Fibroblast of villous mesenchyme (primary cell): Measurements from ENCODE around the gene FGF14. TPM values are rescaled to one million over a fixed set of nuclear protein-coding genes. Genes with fewer than 3 reads are reported as not detected.
A peak's percentile ranks its signal among the peaks of the same experiment; 100 is the strongest.

ENCODE experiments used
- DNase-seq: peaks from one replicate; pipeline ENCODE4 v3.0.0-alpha.2; 2010; ENCODE audit warnings: low read depth
- H3K4me3 ChIP-seq: 2 replicates; pipeline ENCODE4 v1.5.1; 2011; ENCODE audit warnings: low read depth, mild to moderate bottlenecking, low read length
- CTCF ChIP-seq: IDR thresholded peaks from 2 replicates; pipeline ENCODE4 v1.5.1; 2012; ENCODE audit warnings: low read depth, mild to moderate bottlenecking, low read length; ENCODE audit not compliant: insufficient read depth
- total RNA-seq: library from RNA; depleted of rRNA; stranded (reverse); fragments of >200 nt; gene quantifications from 2 replicates; pipeline ENCODE4 v1.2.3, GENCODE V29; 2012

Gene FGF14
- total RNA-seq, 1 donor: under 0.01 TPM

DNA sequence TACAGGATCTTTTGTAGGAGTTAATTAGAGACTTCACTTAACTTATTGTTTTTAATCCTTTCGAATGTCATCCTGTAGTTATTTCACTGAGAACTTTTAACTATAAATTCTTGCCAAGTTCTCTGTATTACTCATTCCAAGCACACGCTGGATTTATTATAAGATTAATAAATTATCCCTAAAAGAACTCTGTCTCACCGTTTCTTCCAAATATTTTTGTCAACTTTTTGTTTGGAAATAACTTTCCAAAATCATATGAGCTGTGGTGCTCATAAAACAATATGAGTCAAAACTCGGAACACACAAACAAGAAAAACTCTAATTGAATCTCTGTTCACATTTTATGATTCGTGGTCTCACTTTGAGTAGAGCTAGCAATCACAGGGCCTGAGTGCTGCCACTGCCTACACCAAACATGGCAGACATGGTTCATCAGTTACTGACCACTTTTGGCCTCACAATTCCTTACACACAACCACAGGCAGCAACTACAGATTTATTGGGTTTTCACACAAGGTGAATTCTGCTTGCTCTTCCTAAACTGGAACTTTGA is 412.0 kb downstream of the FGF14 start:
- H3K4me3 ChIP-seq: no peak overlapping the region

DNA sequence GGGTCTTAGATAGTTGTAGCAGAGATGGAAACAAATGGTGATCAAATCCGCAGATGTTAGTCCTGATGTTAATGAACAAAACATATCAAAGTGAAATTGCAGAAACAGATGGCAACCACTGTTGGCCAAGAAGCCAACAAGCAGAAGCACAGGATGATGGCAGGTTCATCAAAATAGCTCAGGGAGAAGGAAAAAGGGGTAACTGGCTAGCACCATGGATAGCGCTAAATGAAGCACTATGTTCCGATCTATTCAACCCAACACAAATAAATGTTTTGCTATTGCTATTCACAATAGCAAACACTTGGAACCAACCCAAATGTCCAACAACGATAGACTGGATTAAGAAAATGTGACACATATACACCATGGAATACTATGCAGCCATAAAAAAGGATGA is 413.7 kb downstream of the FGF14 start:
- no peak for DNase-seq
- TF ChIP-seq CTCF: no peak

More for the DNA sequence above, 412.0 kb downstream of the FGF14 start:
- no peak for TF ChIP-seq CTCF
- peak; percentile 27 for DNase-seq

GRCh38 chr13:101986316-101986715 is 415.5 kb downstream of the FGF14 start:
- no peak for DNase-seq
- TF ChIP-seq CTCF: no peak
- H3K4me3 ChIP-seq: no peak overlapping the region

More for the DNA sequence above, 413.7 kb downstream of the FGF14 start:
- no peak overlapping the region for H3K4me3 ChIP-seq

DNA sequence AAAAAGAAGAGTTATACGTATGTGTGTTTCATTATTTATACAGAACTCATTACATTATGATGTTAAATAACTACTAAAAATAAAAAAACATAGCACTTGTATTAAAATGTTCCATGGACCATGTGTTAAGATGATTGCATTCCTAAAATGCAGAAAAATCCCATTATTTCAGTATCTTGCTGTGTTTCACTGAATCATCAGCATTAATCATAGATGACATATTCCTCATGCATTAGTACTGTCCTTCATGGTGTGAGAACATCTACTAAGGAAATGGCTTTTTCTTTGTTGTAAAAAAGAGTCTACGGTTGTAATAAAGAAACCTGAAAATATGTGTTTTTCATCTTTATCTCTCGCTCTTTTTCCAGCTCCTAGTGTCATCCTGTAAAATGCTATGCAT is 416.5 kb downstream of the FGF14 start:
- no peak for TF ChIP-seq CTCF
- H3K4me3 ChIP-seq: no peak overlapping the region
- DNase-seq: no peak

DNA sequence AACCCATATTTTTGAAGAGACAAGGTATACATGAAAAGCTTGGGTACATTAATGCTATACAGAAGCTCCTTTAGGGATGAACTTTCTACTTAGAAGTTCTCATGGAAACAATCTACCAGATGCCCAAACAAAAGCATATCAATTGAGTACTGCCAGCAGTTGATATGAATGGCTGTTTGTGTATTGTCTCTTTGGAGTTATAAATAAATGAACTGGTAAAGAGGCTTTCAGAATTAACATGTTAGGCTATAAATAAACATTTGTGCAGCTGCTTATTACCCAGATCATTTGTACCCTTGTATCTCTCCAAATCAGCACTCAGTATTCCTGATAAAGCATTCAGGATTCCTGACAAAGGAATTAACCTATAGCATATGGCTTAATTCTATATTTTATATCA is 418.9 kb downstream of the FGF14 start:
- TF ChIP-seq CTCF: no peak
- DNase-seq: no peak

GRCh38 chr13:101979825-101980224 is 422.0 kb downstream of the FGF14 start:
- DNase-seq: no peak
- no peak overlapping the region for H3K4me3 ChIP-seq
- TF ChIP-seq CTCF: no peak

More for the DNA sequence above, 418.9 kb downstream of the FGF14 start:
- H3K4me3 ChIP-seq: no peak overlapping the region
